Breast epithelium (tissue), 4 donors: ENCODE data around the gene WASF3. TPM values are rescaled to one million over a fixed set of nuclear protein-coding genes. Genes with fewer than 3 reads are reported as not detected.

Experiments used
- DNase-seq, 2 donors: peaks; one replicate each; pipeline ENCODE4 v3.0.0-alpha.2; 2019; ENCODE audit warnings: low spot score in 2 of 2
- H3K27ac ChIP-seq, 2 donors: fragments of 200-600 bp; sonication (generic) in 1 of 2; one replicate each; pipeline ENCODE4 v1.5.1; 2016 to 2019; ENCODE audit warnings: mild to moderate bottlenecking in 1 of 2
- H3K27me3 ChIP-seq, 2 donors: fragments of 200-600 bp; sonication (generic) in 1 of 2; one replicate each; pipeline versions ENCODE4 v1.5.1 to v1.6.0; 2017 to 2019; ENCODE audit warnings: control low read depth in 1 of 2, mild to moderate bottlenecking in 1 of 2
- H3K36me3 ChIP-seq: fragments of 200-600 bp; one replicate; pipeline ENCODE4 v1.5.1; 2019
- H3K4me1 ChIP-seq, 2 donors: fragments of 200-600 bp; sonication (generic); one replicate each; pipeline ENCODE4 v1.5.1; 2016 to 2019; ENCODE audit warnings: control low read depth in 1 of 2
- H3K4me3 ChIP-seq, 3 donors: fragments of 200-600 bp; sonication (generic); 1 replicate in 2 of 3; 2 replicates in 1 of 3; pipeline ENCODE4 v1.5.1; 2016 to 2019; ENCODE audit warnings: mild to moderate bottlenecking in 3 of 3, moderate library complexity in 2 of 3
- H3K9me3 ChIP-seq, 2 donors: fragments of 200-600 bp; sonication (generic) in 1 of 2; one replicate each; pipeline ENCODE4 v1.5.1; 2016 to 2019; ENCODE audit warnings: control low read depth in 1 of 2
- CTCF ChIP-seq, 3 donors: fragments of 450-650 bp; IDR thresholded peaks; one replicate each; pipeline ENCODE4 v1.5.1; 2016 to 2017; ENCODE audit warnings: antibody characterized with exemption in 3 of 3, mild to moderate bottlenecking in 3 of 3, moderate library complexity in 3 of 3
- POLR2A ChIP-seq: fragments of 450-650 bp; IDR thresholded peaks from one replicate; pipeline ENCODE4 v1.6.1; 2016; ENCODE audit warnings: antibody characterized with exemption, mild to moderate bottlenecking, moderate library complexity
- POLR2AphosphoS5 ChIP-seq, 3 donors: sonication (generic); formaldehyde crosslinking; IDR thresholded peaks; one replicate each; pipeline ENCODE4 v1.6.1; 2017; ENCODE audit warnings: antibody characterized with exemption in 3 of 3
- intact Hi-C: fragments of 100-400 bp; cut with DNase I; formaldehyde crosslinking; loops from one replicate; pipeline ENCODE4 v1.15.1; 2023; ENCODE audit warnings: low total_unique reads
- total RNA-seq, 3 donors: library from RNA; depleted of rRNA; stranded (reverse); fragments of >200 nt; gene quantifications; one replicate each; pipeline ENCODE4 v1.1.0, GENCODE V29; 2016

The WASF3 gene
- total RNA-seq, 3 donors from 2014 or later, result 15.2 to 67.0 (median 19.3) TPM

DNA sequence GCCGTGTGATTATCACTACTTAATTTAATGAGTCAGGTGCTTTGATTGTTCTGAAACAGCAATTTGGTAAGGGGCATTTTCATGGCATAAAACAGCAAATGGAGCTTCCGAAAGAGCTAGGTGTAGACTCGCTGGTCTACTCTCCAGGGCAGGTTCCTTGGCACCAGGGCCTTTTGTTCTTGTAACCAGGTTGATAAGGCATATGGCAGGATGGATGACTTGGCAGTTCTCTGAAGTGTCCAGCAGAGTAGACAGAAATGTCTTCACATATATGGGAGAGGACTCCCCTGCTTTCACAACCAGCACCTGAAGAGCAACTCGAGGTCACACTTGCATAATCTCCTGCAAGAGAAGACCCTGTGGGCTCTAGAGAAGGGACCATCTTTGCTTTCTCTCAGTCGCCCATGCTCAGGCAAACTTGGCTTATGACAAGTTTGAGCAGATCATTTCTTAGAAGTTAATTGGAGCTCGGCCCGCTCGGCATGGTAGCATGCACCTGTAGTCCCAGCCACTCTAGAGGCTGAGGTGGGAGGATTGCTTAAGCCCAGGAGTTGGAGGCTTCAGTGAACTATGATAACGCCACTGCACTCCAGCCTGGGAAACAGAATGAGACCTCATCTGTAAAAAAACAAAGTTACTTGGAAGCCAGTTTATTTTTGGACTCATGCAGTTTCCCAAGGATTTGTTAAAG is 23.3 kb upstream of the WASF3 start:
- Histone ChIP-seq H3K4me3 (no peak overlapping the region), H3K9me3 (no peaks in the 10 kb centered on the region), H3K27ac (no peak overlapping the region), H3K4me1 (no peaks in the 10 kb centered on the region), H3K27me3 (peaks cover 0 to 8% of the 10 kb centered on the region in 2 donors), H3K36me3 (no peaks in the 10 kb centered on the region)
- no peak for DNase-seq
- TF ChIP-seq CTCF (IDR thresholded peaks at IDR 0.05), result no peak
- no peak for TF ChIP-seq POLR2AphosphoS5 (IDR thresholded peaks at IDR 0.05)
- no peak for TF ChIP-seq POLR2A
- intact Hi-C loops, result no loop called here

DNA sequence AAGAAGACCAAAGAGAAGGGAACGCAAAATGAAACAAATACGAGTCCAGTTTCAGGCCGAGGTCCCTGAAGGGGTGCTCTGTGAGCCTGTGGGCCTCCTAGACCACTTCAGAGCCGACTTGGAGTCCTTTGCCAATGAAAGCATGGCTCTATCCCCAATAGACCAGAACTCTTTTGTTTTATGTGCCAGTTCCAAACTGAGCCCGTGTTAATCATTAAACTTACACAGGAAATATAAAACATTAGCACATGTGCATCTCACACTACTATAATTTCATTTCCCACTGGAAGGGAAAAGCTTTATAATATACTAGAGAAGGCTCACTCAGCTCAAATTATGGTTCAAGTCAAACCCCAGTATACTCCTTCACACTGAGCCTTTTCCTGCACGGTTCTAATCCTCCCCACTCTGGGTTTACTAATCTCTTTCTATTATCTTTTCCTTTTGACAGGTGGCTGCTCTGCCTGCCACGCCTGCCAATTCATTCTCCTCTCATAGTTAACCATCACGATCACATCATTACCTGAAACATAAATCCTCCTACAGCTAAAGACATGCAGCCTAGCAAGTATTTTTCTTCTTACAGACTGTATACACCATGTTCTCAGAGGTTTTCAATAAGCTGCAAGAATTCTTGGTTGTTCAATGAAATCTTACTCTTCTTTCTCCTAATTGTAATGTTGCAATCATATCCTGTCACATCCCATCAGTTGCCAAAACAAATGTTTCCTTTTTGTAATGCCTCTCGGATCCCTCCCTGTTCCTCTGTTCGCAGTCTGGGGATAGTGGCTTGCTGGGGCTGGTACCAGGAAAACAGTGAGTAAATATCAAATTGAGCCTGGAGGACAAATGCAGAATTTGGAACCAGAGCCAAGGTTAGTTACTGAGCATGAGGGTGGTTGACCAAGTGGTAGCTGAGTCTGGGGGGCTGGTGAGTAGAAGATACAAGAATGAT is 18.8 kb upstream of the WASF3 start:
- Histone ChIP-seq H3K9me3 (no peaks in the 10 kb centered on the region), H3K4me3 (no peak overlapping the region), H3K27ac (no peak overlapping the region), H3K27me3 (peaks cover 0 to 8% of the 10 kb centered on the region in 2 donors), H3K4me1 (no peaks in the 10 kb centered on the region), H3K36me3 (no peaks in the 10 kb centered on the region)
- intact Hi-C loops, result no loop called here
- TF ChIP-seq POLR2A (no peak), CTCF (IDR thresholded peaks at IDR 0.05) (no peak), POLR2AphosphoS5 (IDR thresholded peaks at IDR 0.05) (no peak)
- no peak for DNase-seq

GRCh38 chr13:26539738-26540292 is 17.7 kb upstream of the WASF3 start:
- Histone ChIP-seq H3K27ac (no peak overlapping the region), H3K27me3 (peaks cover 0 to 8% of the 10 kb centered on the region in 2 donors), H3K9me3 (no peaks in the 10 kb centered on the region), H3K36me3 (no peaks in the 10 kb centered on the region), H3K4me1 (no peaks in the 10 kb centered on the region), H3K4me3 (no peak overlapping the region)
- intact Hi-C loops, result no loop called here
- DNase-seq, result no peak
- TF ChIP-seq POLR2A (no peak), POLR2AphosphoS5 (IDR thresholded peaks at IDR 0.05) (no peak), CTCF (IDR thresholded peaks at IDR 0.05) (no peak)

DNA sequence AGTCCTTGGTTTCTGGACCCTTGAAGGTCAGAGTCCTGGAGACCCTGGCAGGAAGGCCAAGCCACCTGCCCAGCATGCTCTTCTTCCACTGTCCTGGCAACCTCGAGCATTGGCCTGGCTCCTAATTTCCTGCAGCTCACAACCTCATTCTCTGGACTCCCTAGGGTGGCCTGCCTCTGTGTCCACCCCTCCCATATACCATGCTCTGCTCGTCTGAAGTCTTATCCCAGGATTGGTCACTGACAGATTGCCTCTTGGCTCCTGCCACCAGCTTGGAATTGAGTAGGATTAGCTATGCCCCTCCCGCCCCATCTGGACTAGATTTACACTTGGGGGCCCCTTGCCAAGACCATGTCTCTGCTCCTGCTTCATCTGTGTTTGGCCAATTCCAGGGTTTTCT is 17.1 kb upstream of the WASF3 start:
- no peak for DNase-seq
- intact Hi-C loops, result no loop called here
- TF ChIP-seq CTCF (IDR thresholded peaks at IDR 0.05) (no peak), POLR2A (no peak), POLR2AphosphoS5 (IDR thresholded peaks at IDR 0.05) (no peak)
- Histone ChIP-seq H3K4me3 (no peak overlapping the region), H3K27me3 (peaks cover 0 to 8% of the 10 kb centered on the region in 2 donors), H3K9me3 (no peaks in the 10 kb centered on the region), H3K36me3 (no peaks in the 10 kb centered on the region), H3K27ac (no peak overlapping the region), H3K4me1 (no peaks in the 10 kb centered on the region)

DNA sequence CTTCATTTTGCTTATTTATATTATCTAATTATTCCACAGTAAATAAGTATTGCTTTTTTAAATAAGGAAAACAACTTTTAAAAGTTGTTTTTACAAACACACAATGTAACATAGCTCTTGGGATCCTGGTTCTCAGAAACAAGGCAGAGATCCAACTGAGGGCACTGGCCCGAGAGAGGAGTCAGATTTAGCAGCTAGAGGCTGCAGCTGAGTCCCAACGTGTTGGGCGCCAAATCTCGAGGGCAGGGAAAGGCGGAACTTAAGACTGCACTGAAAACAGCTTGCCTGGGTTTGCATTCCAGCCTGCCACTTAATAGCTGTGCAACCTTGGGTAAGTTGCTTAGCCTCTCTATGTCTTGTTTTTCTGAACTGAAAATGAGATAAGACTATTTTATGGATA is 16.4 kb upstream of the WASF3 start:
- H3K36me3 ChIP-seq, result no peaks in the 10 kb centered on the region
- no peak for TF ChIP-seq CTCF (IDR thresholded peaks at IDR 0.05)
- no peak for TF ChIP-seq POLR2A
- TF ChIP-seq POLR2AphosphoS5 (IDR thresholded peaks at IDR 0.05), result no peak
- H3K27ac ChIP-seq, result no peak overlapping the region
- intact Hi-C loops, result no loop called here
- no peak for DNase-seq
- no peaks in the 10 kb centered on the region for H3K9me3 ChIP-seq
- H3K27me3 ChIP-seq, result peaks cover 0 to 13% of the 10 kb centered on the region in 2 donors
- no peaks in the 10 kb centered on the region for H3K4me1 ChIP-seq
- no peak overlapping the region for H3K4me3 ChIP-seq
